GM21737 (cell line): ENCODE data around the gene TNNC2.
A peak's percentile ranks its signal among the peaks of the same experiment; 100 is the strongest.
"Not testable (repeated sequence)": the region's sequence is repeated elsewhere in the genome, so short reads cannot be mapped to it uniquely, and the experiment has no call there.

Experiments
- ATAC-seq: cut with Tn5 transposase; IDR thresholded peaks from one replicate; pipeline ENCODE4 v1.9.1; 2021; ENCODE audit warnings: mild to moderate bottlenecking, moderate library complexity; ENCODE audit not compliant: unreplicated experiment

Gene TNNC2

DNA sequence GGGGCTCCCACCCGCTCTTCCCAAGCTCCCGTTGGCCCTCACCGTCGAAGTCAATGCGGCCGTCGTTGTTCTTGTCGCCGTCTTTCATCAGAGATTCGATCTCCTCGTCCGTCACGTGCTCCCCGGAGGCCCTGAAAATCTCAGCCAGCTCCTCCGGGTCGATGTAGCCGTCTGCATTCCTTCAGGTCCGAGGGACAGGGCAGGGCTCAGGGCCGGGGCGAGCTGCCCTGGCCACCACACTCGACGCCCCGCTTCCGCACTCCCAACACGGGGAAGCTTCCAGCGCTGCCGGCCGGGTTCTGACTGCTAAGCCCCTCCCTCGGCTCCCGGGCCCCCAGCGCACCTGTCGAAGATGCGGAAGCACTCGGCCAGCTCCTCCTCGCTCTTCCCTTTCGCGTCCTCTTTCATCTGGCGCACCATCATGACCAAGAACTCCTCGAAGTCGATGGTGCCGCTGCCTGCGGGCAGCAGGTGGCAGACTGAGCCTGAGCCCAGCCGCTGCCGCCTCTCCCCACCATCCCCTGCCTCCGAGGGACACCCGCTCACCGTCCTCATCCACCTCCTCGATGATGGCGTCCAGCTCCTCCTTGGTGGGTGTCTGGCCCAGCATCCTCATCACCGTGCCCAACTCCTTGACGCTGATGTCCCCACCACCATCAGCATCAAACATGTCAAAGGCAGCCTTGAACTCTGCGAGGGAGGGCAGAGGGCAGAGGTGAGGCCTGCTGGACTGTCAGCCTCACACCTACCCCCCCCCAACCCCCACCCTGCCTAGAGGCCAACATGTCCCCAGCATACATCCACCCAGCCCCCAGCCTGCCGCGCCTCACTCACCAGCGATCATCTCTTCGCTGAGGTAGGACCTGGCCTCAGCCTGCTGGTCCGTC is 2.9 kb downstream of the TNNC2 start:
- ATAC-seq = no peak

GRCh38 chr20:45822857-45823256 is 4.3 kb downstream of the TNNC2 start:
- no peak for ATAC-seq

- no peak for ATAC-seq
Observed at GRCh38 chr20:45821947-45822346, 5.2 kb downstream of the TNNC2 start.

GRCh38 chr20:45819466-45819865 is 7.6 kb downstream of the TNNC2 start:
- no peak for ATAC-seq

DNA sequence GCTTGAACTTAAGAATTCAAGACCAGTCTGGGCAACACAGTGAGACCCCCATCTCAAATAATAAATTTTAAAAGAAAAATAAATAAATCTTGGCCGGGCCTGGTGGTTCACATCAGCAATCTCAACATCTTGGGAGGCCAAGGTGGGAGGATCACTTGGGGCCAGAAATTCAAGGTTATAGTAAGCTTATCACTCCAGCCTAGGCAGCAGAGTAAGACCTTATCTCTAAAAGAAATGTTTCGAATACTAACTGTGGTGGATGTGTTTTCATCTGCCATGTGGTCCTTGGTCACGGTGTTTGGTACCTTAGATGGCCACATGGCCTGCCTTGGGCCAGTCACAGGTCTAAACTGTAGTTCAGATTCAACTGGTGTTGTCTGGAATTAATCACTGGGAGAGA is 8.9 kb downstream of the TNNC2 start:
- ATAC-seq = no peak

DNA sequence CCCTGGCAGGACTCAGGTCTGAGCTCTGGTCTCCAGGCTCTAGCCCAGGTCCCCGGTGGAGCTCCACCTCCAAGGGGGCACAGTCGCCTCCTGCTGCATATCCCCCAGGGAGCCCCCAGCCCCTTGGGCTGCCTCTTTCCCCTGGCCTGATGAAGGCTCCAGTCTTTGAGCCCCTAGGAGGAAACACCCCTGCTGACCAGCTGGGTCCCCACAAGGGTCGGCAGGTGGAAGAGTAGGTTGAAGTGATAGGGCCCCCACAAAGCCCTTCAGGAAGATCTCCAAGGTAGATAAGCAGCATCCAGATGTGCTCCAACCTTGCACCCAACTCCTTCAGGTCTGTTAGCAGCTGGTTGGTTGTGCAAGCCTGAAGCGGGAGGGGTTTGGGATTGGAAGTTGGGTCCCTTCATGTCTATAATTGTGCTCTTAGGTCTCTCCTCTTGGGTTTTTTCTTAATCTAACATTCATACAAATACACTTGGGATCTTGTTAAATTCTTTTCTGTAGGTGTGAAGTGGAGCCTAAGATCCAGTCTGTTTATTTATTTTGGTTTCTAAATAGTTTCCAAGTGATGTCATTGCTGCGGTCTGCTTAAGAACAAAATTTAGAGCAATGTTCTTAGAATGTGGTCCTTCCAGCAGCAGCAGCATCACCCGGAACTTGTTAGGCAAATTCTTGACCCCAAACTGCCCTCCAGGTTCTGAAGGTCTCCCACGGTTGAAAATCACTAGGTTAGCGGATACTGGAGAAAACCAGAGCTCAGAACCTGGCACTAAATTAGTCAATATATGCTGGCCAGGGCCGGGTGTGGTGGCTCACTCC is 9.5 kb downstream of the TNNC2 start:
- no peak for ATAC-seq

- no peak for ATAC-seq
Observed at GRCh38 chr20:45816951-45817350, 10.2 kb downstream of the TNNC2 start.

DNA sequence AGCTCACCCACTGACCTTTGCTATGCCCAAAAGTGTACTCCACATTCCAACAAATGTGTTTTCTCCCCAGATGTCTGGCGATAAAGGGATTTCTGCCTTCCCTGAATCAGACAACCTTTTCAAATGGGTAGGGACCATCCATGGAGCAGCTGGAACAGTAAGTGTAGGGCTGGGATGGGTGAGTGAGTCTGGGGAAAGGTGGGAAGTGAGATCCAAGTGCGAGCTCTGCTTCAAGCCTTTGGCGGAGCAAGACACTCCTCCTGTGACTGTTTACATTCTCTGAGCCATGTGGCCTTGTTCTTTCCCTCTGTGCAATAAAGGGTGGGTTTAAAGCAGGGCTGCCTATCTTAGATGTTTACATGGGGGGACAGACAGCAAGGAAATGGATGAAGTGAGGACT is 12.8 kb downstream of the TNNC2 start:
- ATAC-seq = no peak

GRCh38 chr20:45813489-45813888 is 13.6 kb downstream of the TNNC2 start:
- no peak for ATAC-seq

- ATAC-seq = no peak
Observed at GRCh38 chr20:45813006-45813340, 14.1 kb downstream of the TNNC2 start.

GRCh38 chr20:45812157-45813005 is 14.7 kb downstream of the TNNC2 start, which contains the start of gene UBE2C:
Gene UBE2C, plus strand, starts transcription at chr20:45812644. Its CDS starts 52 bp downstream, at chr20:45812696.
- ATAC-seq = peak; percentile 95

- ATAC-seq = no peak
Observed at GRCh38 chr20:45810191-45810970, 16.7 kb downstream of the TNNC2 start.

- ATAC-seq = no peak
Observed at GRCh38 chr20:45801851-45802250, 25.3 kb downstream of the TNNC2 start.

DNA sequence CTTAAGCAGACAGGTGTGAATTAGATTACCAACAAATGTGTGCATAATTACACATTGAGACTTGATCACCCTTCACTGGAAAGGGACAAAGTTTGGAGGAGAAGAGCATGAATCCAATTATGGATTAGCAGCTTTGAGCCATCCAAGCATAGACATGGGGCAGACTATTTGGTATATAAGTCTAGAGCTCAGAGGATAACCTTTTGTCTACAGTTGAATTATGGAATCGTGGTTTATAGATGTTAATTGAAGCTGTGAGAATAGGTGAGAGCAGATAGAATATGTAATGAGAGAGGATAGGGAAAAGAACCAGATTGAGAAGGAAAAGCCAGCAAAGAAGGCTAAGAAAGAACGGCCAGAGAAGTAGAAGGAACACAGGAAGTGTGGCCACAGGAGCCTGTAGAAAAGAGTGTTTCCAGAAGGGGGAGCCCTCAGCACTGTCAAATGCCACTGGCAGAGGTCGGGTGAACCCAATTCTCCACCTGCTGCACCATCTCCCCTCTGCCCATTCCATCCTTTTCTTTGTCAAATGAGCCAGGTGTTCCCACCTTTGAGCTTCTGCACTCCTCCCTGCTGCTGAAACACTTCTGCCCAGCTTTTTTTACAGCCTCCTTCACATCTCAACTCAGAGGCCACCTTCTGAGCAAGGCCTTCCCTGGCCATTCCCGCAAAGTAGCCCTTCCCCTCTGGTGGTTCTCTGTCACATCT is 28.0 kb downstream of the TNNC2 start:
- no peak for ATAC-seq

GRCh38 chr20:45797955-45798354 is 29.2 kb downstream of the TNNC2 start:
- ATAC-seq = not testable (repeated sequence)

DNA sequence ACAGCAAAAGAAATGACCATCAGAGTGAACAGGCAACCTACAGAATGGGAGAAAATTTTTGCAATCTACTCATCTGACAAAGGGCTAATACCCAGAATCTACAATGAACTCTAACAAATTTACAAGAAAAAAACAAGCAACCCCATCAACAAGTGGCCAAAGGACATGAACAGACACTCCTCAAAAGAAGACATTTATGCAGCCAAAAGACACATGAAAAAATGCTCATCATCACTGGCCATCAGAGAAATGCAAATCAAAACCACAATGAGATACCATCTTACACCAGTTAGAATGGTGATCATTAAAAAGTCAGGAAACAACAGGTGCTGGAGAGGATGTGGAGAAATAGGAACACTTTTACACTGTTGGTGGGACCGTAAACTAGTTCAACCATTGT is 29.6 kb downstream of the TNNC2 start:
- not testable (repeated sequence) for ATAC-seq

DNA sequence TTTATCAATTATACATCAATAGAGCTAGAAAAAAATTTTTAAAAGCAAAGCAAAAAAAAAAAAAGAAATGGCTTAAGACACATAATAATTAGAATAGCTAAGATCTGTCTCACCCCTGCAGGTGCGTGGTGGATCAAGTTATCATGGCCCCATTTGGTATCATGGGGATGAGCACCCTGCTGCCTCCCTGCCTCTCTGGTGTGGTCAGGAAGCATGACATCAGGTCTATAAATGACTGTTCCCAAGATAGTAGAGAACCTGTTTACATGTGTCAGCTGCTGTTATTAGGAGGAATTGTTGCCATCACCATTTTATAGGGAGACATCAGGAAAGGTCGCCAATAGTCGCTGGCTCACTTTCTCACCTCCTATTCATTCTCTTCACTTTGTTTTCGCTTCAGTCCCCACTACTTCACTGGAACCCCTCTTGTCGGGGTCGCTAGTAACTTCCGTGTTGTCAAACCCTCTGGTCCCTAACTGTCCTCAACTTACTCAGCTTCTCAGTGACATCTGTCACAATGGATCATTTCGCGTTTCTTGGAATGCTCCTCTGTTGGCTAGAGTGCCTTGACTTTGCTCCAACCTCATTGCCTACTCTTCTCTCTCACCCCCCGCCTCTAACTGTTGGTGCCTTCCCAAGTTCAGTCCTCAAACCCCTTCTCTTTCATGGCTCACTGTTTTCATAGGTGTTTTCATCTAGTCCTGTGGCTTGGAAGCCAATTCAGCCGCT is 30.6 kb downstream of the TNNC2 start:
- no peak for ATAC-seq

GRCh38 chr20:45792317-45793118 is 34.6 kb downstream of the TNNC2 start:
- ATAC-seq = peak; percentile 14
